GM12874 (cell line): ENCODE data around the gene STK36.

ENCODE experiments used
- CTCF ChIP-seq: IDR thresholded peaks from 2 replicates; pipeline ENCODE4 v1.5.1; 2011; ENCODE audit warnings: low read depth, mild to moderate bottlenecking, control low read depth, low read length, moderate library complexity; ENCODE audit not compliant: insufficient read depth

STK36 gene

GRCh38 chr2:218638372-218638771 is 33.5 kb upstream of the STK36 start:
- no peak for TF ChIP-seq CTCF

- no peak for TF ChIP-seq CTCF
Measured at GRCh38 chr2:218642121-218642656, 29.7 kb upstream of the STK36 start.

GRCh38 chr2:218642786-218643185 is 29.1 kb upstream of the STK36 start:
- TF ChIP-seq CTCF: no peak

GRCh38 chr2:218643751-218644310 is 28.1 kb upstream of the STK36 start:
- TF ChIP-seq CTCF: no peak

GRCh38 chr2:218644721-218645120 is 27.2 kb upstream of the STK36 start:
- TF ChIP-seq CTCF: no peak

GRCh38 chr2:218645126-218645525 is 26.8 kb upstream of the STK36 start:
- no peak for TF ChIP-seq CTCF

GRCh38 chr2:218648088-218648786 is 23.6 kb upstream of the STK36 start:
- TF ChIP-seq CTCF: peak; percentile 83
